Measurements from ENCODE around the gene MATCAP1. TPM values are rescaled to one million over a fixed set of nuclear protein-coding genes. Genes with fewer than 3 reads are reported as not detected.

Gene MATCAP1
- total and polyA plus RNA-seq, 3 experiments from 2014 or later = 0.68 to 15.6 (median 15.3) TPM

GRCh38 chr16:67191995-67192681, 8.4 kb upstream of the MATCAP1 start, which contains the start of gene E2F4:
TSS of gene E2F4 (plus strand) at chr16:67192155. CDS start at chr16:67192228, 73 bp downstream.
- no peaks in the 10 kb centered on the region for H3K27me3 Mint-ChIP-seq
- peak within 1 kb of the TSS; percentile 84 to 95 (median 91) for H3K4me3 Mint-ChIP-seq
- peak within 1 kb of the TSS; percentile 81 for H3K27ac ChIP-seq (ENCODE audit: low read depth, low read length)
- H3K4me3 ChIP-seq (ENCODE audit: low read length) = peak within 1 kb of the TSS; percentile 84
- H3K36me3 Mint-ChIP-seq = peaks cover 8 to 45% (median 11%) of the 10 kb centered on the region in 3 donors
- DNase-seq = peak; percentile 78 to 90 (median 81)
- no peaks in the 10 kb centered on the region for H3K9me3 ChIP-seq (ENCODE audit: low read length)
- H3K36me3 ChIP-seq (ENCODE audit: insufficient read depth, low read length) = peaks cover 30% of the 10 kb centered on the region
- H3K4me1 ChIP-seq (ENCODE audit: insufficient read depth, low read length) = peaks cover 24% of the 10 kb centered on the region
- no peaks in the 10 kb centered on the region for H3K27me3 ChIP-seq (ENCODE audit: insufficient read depth, low read length, poor library complexity, severe bottlenecking)
- POLR2A ChIA-PET = interaction anchor here (1.3 to 1.5 kb wide), 2 partner anchors 52 to 164 kb away, joined by 4 to 9 read pairs; no protein-coding TSS in a partner anchor
- H3K4me1 Mint-ChIP-seq = peaks cover 34 to 56% (median 52%) of the 10 kb centered on the region in 3 donors
- CTCF ChIA-PET = interaction anchor here (0.6 to 1.7 kb wide), 5 partner anchors 29 to 174 kb away, joined by 3 to 8 read pairs (median 3); partner anchors contain the start of gene SLC9A5
- H3K27ac Mint-ChIP-seq = peak within 1 kb of the TSS; percentile 79 to 98 (median 94)
- H3K9me3 Mint-ChIP-seq = no peaks in the 10 kb centered on the region

DNA sequence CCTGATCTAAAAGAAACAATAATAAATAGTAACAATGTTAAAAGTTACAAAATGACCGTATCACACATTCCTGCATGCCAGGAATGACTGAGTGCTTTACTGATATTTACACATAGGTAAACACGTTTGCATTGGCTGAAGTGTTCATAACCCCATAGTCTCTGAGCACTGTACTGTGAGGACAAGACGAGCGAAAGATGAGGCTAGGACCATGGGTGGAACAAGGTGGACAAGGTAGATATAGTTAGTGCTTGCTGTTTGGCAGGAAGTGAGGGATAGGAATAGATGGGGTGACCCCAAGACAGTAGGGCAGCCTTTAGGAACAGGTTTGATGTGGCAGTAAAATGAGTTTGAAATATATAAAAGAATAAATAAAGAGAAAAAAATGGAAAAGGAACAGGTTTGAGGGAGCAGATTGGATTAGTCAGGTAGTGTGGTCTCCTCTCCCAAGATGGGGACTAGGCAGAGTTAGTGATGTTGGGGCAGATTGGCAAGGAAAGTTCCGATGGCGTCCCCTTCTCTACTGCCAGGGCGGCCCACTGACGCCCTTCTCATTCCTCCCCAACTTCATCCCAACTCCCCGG, 7.7 kb upstream of the MATCAP1 start:
- H3K36me3 ChIP-seq (ENCODE audit: insufficient read depth, low read length) = peaks cover 23% of the 10 kb centered on the region
- no peaks in the 10 kb centered on the region for H3K27me3 ChIP-seq (ENCODE audit: insufficient read depth, low read length, poor library complexity, severe bottlenecking)
- ChIA-PET CTCF (interaction anchor here (1.3 to 11.3 kb wide), 2 partner anchors 33 to 174 kb away, joined by 4 to 205 read pairs; partner anchors contain the start of genes B3GNT9, FBXL8, HSF4 and TRADD), POLR2A (no interaction called here)
- H3K4me3 ChIP-seq (ENCODE audit: low read length) = peak overlapping the region; percentile 84
- H3K36me3 Mint-ChIP-seq = peaks cover 4 to 39% (median 7%) of the 10 kb centered on the region in 3 donors
- H3K27me3 Mint-ChIP-seq = no peaks in the 10 kb centered on the region
- peaks cover 30 to 50% (median 48%) of the 10 kb centered on the region in 3 donors for H3K4me1 Mint-ChIP-seq
- H3K4me3 Mint-ChIP-seq = peak overlapping the region; percentile 84 to 95 (median 91)
- no peak overlapping the region for H3K27ac ChIP-seq (ENCODE audit: low read depth, low read length)
- peaks cover 24% of the 10 kb centered on the region for H3K4me1 ChIP-seq (ENCODE audit: insufficient read depth, low read length)
- H3K9me3 Mint-ChIP-seq = no peaks in the 10 kb centered on the region
- no peaks in the 10 kb centered on the region for H3K9me3 ChIP-seq (ENCODE audit: low read length)
- peak overlapping the region; percentile 78 to 94 (median 90) for H3K27ac Mint-ChIP-seq
- DNase-seq = no peak

- Mint-ChIP-seq H3K36me3 (peaks cover 0 to 31% (median 2%) of the 10 kb centered on the region in 3 donors), H3K4me3 (peak overlapping the region in 5 of 7 donors; percentile 13 to 95 (median 91)), H3K4me1 (peaks cover 25 to 46% (median 41%) of the 10 kb centered on the region in 3 donors), H3K27ac (peak overlapping the region in 1 of 8 donors; percentile 79), H3K9me3 (no peaks in the 10 kb centered on the region), H3K27me3 (no peaks in the 10 kb centered on the region)
- POLR2A ChIA-PET = no interaction called here
- DNase-seq = no peak
- peaks cover 15% of the 10 kb centered on the region for H3K36me3 ChIP-seq (ENCODE audit: insufficient read depth, low read length)
- no peak overlapping the region for H3K4me3 ChIP-seq (ENCODE audit: low read length)
- CTCF ChIA-PET = interaction anchor here (1.3 to 11.3 kb wide), 2 partner anchors 32 to 173 kb away, joined by 4 to 205 read pairs; partner anchors contain the start of genes B3GNT9, FBXL8, HSF4 and TRADD
- H3K9me3 ChIP-seq (ENCODE audit: low read length) = no peaks in the 10 kb centered on the region
- H3K27ac ChIP-seq (ENCODE audit: low read depth, low read length) = no peak overlapping the region
- peaks cover 27% of the 10 kb centered on the region for H3K4me1 ChIP-seq (ENCODE audit: insufficient read depth, low read length)
- no peaks in the 10 kb centered on the region for H3K27me3 ChIP-seq (ENCODE audit: insufficient read depth, low read length, poor library complexity, severe bottlenecking)
Observed at GRCh38 chr16:67190448-67191399, 7.0 kb upstream of the MATCAP1 start.

DNA sequence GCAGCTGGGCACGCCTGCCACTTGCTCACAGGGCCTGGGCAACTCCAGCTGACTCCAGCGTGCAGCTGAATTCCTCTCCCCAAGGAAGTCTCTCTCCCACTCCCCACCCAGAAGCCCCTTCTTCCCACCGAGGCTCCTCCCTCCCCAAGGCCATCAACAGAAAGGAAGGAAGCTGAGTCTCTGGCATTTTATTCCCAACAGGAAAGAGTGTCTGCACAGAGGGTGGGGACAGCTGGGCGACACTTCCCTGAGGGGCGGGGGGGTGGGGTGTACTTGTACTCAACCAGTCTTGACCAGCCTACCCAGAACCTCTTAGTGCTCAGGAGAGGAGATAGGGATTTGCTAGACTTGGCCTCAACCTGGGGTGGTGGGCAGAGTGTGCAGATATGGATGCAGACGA, 6.3 kb upstream of the MATCAP1 start, which contains the start of gene EXOC3L1:
Gene EXOC3L1, minus strand, starts transcription at position 96 of the 400 bp plus-strand sequence. CDS start 460 bp downstream, outside the sequence.
- POLR2A ChIA-PET = no interaction called here

DNA sequence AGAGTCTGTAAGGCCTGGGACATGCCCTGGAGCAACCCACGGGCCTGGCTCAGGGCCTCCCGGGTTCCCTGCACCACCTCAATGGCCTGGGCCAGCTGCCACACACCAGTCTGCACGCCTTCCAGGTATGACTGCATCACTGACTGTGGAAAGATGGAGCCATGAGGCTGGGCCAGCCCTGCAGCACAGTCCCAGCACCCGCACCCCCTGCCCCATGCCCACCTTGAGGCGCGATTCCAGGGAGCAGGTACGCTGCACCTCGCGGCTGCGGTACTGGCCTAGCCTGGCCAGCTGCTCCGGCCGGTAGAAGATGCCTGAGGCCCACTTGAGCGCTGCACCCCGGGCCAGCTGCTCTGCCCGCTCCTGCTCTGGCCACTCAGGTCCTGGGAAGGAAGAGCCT, 5.0 kb upstream of the MATCAP1 start:
- Histone ChIP-seq H3K36me3 (ENCODE audit: insufficient read depth, low read length) (no peaks in the 10 kb centered on the region), H3K4me3 (ENCODE audit: low read length) (no peak overlapping the region), H3K4me1 (ENCODE audit: insufficient read depth, low read length) (peaks cover 40% of the 10 kb centered on the region), H3K27me3 (ENCODE audit: insufficient read depth, low read length, poor library complexity, severe bottlenecking) (no peaks in the 10 kb centered on the region), H3K9me3 (ENCODE audit: low read length) (no peaks in the 10 kb centered on the region), H3K27ac (ENCODE audit: low read depth, low read length) (no peak overlapping the region)
- ChIA-PET POLR2A (no interaction called here), CTCF (interaction anchor here (1.0 to 11.3 kb wide), 3 partner anchors 9 to 30 kb away, joined by 3 to 205 read pairs (median 3); partner anchors contain the start of genes B3GNT9, FBXL8, HSF4 and TRADD)
- Mint-ChIP-seq H3K4me1 (peaks cover 27 to 43% (median 33%) of the 10 kb centered on the region in 3 donors), H3K4me3 (no peak overlapping the region), H3K36me3 (peaks cover 0 to 12% (median 0%) of the 10 kb centered on the region in 3 donors), H3K9me3 (no peaks in the 10 kb centered on the region), H3K27ac (no peak overlapping the region), H3K27me3 (peaks cover 0 to 4% of the 10 kb centered on the region in 2 donors)
- DNase-seq = no peak

More for the DNA sequence above, 6.3 kb upstream of the MATCAP1 start, which contains the start of gene EXOC3L1:
- CTCF ChIA-PET = interaction anchor here (1.3 to 11.3 kb wide), 2 partner anchors 31 to 172 kb away, joined by 4 to 205 read pairs; partner anchors contain the start of genes B3GNT9, FBXL8, HSF4 and TRADD
- DNase-seq = no peak
- Mint-ChIP-seq H3K27me3 (peaks cover 0 to 4% of the 10 kb centered on the region in 2 donors), H3K27ac (peak within 1 kb of the TSS in 1 of 8 donors; percentile 77), H3K36me3 (peaks cover 0 to 24% (median 0%) of the 10 kb centered on the region in 3 donors), H3K4me1 (peaks cover 32 to 46% (median 41%) of the 10 kb centered on the region in 3 donors), H3K9me3 (no peaks in the 10 kb centered on the region), H3K4me3 (peak within 1 kb of the TSS in 1 of 7 donors; percentile 13)
- Histone ChIP-seq H3K27me3 (ENCODE audit: insufficient read depth, low read length, poor library complexity, severe bottlenecking) (no peaks in the 10 kb centered on the region), H3K9me3 (ENCODE audit: low read length) (no peaks in the 10 kb centered on the region), H3K27ac (ENCODE audit: low read depth, low read length) (no peak within 1 kb of the TSS), H3K4me3 (ENCODE audit: low read length) (no peak within 1 kb of the TSS), H3K36me3 (ENCODE audit: insufficient read depth, low read length) (peaks cover 9% of the 10 kb centered on the region), H3K4me1 (ENCODE audit: insufficient read depth, low read length) (peaks cover 34% of the 10 kb centered on the region)

- Histone ChIP-seq H3K4me3 (ENCODE audit: low read length) (no peak overlapping the region), H3K36me3 (ENCODE audit: insufficient read depth, low read length) (no peaks in the 10 kb centered on the region), H3K27ac (ENCODE audit: low read depth, low read length) (no peak overlapping the region), H3K27me3 (ENCODE audit: insufficient read depth, low read length, poor library complexity, severe bottlenecking) (no peaks in the 10 kb centered on the region), H3K9me3 (ENCODE audit: low read length) (no peaks in the 10 kb centered on the region), H3K4me1 (ENCODE audit: insufficient read depth, low read length) (peaks cover 36% of the 10 kb centered on the region)
- Mint-ChIP-seq H3K4me1 (peaks cover 22 to 38% (median 28%) of the 10 kb centered on the region in 3 donors), H3K36me3 (peaks cover 0 to 8% (median 0%) of the 10 kb centered on the region in 3 donors), H3K4me3 (peak overlapping the region in 1 of 7 donors; percentile 62), H3K27me3 (peaks cover 0 to 4% of the 10 kb centered on the region in 2 donors), H3K9me3 (no peaks in the 10 kb centered on the region), H3K27ac (peak overlapping the region in 1 of 8 donors; percentile 74)
- DNase-seq = no peak
- CTCF ChIA-PET = interaction anchor here (1.0 to 11.3 kb wide), 3 partner anchors 9 to 30 kb away, joined by 3 to 205 read pairs (median 3); partner anchors contain the start of genes B3GNT9, FBXL8, HSF4 and TRADD
- POLR2A ChIA-PET = no interaction called here
Observed at GRCh38 chr16:67188323-67188722, 4.6 kb upstream of the MATCAP1 start.

All from CD8-positive, alpha-beta memory T cell (primary cell).